Astrocyte (in vitro differentiated cells and primary cell): ENCODE measurements around the gene TMEM220.

Experiments used
- CTCF ChIP-seq: IDR thresholded peaks from 2 replicates; pipeline ENCODE4 v1.5.1; 2011; ENCODE audit warnings: low read depth, mild to moderate bottlenecking, inconsistent platforms, low read length, moderate library complexity; ENCODE audit not compliant: insufficient read depth
- EZH2 ChIP-seq: IDR thresholded peaks from 2 replicates; pipeline ENCODE4 v1.6.1; 2012; ENCODE audit warnings: mild to moderate bottlenecking, low read length, inconsistent platforms; ENCODE audit not compliant: insufficient read depth

- TF ChIP-seq CTCF (no peak), EZH2 (no peak)
Observed at GRCh38 chr17:10674704-10675103, 55.1 kb downstream of the TMEM220 start.
